Measurements from ENCODE around the gene MCRIP2. TPM values are rescaled to one million over a fixed set of nuclear protein-coding genes. Genes with fewer than 3 reads are reported as not detected.

Gene MCRIP2
- 18.9 to 46.8 TPM (median 43.8 TPM) in 5 replicates for total RNA-seq (2022; extraction: Qiagen RNA extraction)

DNA sequence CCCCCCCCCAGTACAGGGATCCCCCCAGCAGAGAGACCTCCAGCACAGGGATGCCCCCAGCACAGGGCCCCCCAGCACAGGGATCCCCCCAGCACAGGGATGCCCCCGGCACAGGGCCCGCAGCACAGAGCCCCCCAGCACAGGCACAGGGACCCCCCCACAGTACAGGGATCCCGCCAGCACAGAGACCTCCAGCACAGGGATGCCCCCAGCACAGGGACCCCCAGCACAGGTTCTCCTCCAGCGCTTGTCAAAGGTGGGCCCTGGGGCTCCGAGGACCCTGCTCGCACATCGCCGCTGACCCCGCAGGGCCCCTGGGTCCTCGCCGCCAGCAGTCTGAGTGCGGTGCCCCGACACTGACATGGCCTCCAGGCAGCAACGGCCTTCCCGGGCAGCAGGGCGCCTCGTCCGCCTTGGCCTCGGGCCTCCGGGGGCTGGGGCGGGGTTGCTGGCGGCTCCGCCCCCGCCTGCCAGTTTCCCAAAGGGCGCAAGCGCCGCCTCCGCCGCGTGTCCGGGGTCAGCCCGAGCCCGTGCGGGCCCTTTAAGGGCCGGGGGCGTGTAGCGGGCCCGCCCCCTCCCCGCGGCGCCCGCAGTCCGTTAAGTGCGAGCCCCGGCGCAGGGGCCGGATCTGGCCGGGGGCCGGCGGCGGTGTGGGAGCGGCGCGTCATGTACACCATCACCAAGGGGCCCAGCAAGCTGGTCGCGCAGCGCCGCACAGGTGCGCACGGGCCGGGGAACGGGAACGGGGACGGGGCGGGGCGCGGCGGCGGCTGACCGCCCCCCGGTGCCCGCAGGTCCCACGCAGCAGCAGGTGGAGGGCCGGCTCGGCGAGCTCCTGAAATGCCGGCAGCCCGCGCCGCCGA, at the start of gene MCRIP2:
Gene MCRIP2, plus strand, starts transcription at position 503 of the 863 bp plus-strand sequence. Its CDS starts 164 bp downstream, at position 667.

GRCh38 chr16:630815-631405, 10.7 kb upstream of the MCRIP2 start, which contains the start of gene WFIKKN1:
WFIKKN1 (plus strand) TSS chr16:630985; CDS start chr16:631254, 269 bp downstream.

DNA sequence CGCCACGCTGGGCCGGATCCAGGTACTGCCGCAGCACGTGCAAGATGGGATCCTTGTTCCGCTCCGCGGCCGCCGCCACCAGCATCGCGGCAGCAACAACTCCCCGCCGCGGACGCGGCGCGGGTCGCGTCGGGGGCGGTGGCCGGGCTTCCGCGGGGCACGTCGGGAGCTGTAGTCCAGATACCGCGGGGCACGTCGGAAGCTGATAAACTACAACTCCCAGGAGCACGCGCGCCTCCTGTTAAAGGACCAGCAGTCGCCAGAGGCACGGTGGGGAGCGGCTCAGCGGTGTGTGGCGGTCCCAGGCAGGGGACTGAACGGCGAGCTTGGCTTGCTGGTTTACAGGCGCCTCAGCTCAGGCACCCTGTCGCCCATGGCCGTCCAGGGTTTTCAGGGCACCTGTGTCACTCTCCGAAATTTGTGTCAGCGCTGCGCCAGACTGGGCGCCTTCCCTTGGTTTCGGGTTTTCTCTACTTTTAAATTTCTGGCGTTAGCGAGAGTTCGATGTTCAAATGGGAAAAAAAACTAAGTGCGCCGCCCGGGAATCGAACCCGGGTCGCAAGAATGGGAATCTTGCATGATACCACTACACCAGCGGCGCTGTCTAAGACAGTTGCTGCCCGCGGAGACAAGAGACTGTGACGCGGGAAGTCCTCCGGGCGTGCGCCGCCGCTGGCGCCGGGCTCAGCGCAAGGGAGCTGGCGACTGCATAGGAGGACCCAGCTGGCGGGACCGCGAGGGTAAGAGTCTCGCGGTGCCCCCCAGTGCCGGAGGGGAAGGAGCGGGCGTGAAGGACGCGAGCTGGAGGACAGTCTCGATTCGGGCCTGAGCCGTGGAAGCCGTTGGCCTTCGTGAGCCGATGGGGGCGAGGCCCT, 5.2 kb upstream of the MCRIP2 start, which contains the start of gene METTL26:
Gene METTL26, minus strand, starts transcription at position 100 of the 875 bp plus-strand sequence. Its CDS starts 15 bp downstream, at position 85.

DNA sequence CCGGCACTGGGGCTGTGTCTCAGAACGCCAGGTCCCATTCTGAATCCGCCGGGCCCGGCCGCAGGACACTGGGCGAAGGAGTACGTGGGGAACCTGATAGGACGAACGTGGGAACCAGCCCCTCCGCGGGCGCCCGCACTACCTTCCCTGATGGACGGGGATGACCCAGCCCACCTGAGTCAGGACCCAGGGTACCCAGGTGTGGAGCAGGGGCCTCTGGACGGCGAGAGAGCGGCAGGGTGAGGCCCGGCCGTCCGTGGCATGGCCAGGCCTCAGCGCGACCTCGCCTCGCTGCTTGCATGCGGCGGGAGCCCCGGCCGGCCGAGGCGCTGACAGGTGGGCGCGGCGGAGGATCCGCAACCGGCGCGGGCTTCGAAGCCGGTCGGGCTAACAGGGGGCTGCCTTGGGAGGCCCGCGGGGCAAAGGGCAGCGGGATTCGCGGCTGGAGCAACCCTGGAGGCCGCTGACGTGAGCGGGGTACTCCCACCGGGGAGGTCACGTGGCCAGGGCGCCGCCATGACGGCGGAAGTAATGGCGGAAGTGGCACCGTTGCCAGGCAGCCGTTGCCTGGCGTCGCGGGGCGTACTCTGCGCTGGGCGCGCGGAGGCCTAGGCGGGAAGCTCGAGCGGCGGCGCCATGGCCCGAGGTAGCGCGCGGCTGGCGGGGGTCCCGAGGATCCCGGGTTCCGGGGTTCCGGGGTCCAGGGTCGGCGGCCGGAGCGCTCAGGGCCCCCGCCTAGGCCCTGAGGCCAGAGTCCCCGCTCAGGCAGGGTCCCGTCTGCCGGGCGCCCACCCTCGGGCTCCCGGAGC, 7.4 kb downstream of the MCRIP2 start, which contains the start of gene WDR90:
Gene WDR90, plus strand, starts transcription at position 585 of the 809 bp plus-strand sequence. Its CDS starts 52 bp downstream, at position 637.

GRCh38 chr16:667780-668518, 26.3 kb downstream of the MCRIP2 start, which contains the start of gene RHOT2:
RHOT2 (plus strand) TSS chr16:668132; CDS start chr16:668200, 68 bp downstream.

GRCh38 chr16:674968-675883, 33.6 kb downstream of the MCRIP2 start, which contains the start of gene RHBDL1:
RHBDL1 (plus strand) TSS chr16:675671; CDS start chr16:675791, 120 bp downstream.

GRCh38 chr16:679814-680624, 38.4 kb downstream of the MCRIP2 start, which contains the start of gene STUB1:
STUB1 (plus strand) TSS chr16:680410; CDS start chr16:680526, 116 bp downstream.

GRCh38 chr16:684071-684794, 42.6 kb downstream of the MCRIP2 start, which contains the start of gene JMJD8:
JMJD8 (minus strand) TSS chr16:684334; CDS start chr16:684319, 15 bp downstream.

Other genes starting within 250 kb of the MCRIP2 start
- 274 to 468 TPM (median 443 TPM) in 5 replicates for gene NME4, start 244.6 kb upstream of the MCRIP2 start, total RNA-seq (2022; extraction: Qiagen RNA extraction)
- 19.7 to 30.5 TPM (median 29.6 TPM) in 5 replicates for gene DECR2, start 239.9 kb upstream of the MCRIP2 start, total RNA-seq (2022; extraction: Qiagen RNA extraction)
- 19.3 to 25.6 TPM (median 21.6 TPM) in 5 replicates for gene RAB11FIP3, start 216.2 kb upstream of the MCRIP2 start, total RNA-seq (2022; extraction: Qiagen RNA extraction)
- 43.1 to 85.3 TPM (median 79.8 TPM) in 5 replicates for gene CAPN15, start 114.1 kb upstream of the MCRIP2 start, total RNA-seq (2022; extraction: Qiagen RNA extraction)
- 0.11 to 0.21 TPM (median 0.16 TPM) in 5 replicates for gene PRR35, start 81.4 kb upstream of the MCRIP2 start, total RNA-seq (2022; extraction: Qiagen RNA extraction)
- 0.18 to 0.31 TPM (median 0.23 TPM) in 5 replicates for gene NHLRC4, start 74.8 kb upstream of the MCRIP2 start, total RNA-seq (2022; extraction: Qiagen RNA extraction)
- gene PIGQ, start 71.9 kb upstream of the MCRIP2 start, total RNA-seq (2022; extraction: Qiagen RNA extraction): 29.7 to 46.5 TPM (median 42.0 TPM) in 5 replicates
- gene RAB40C, start 51.8 kb upstream of the MCRIP2 start, total RNA-seq (2022; extraction: Qiagen RNA extraction): 13.6 to 21.0 TPM (median 19.8 TPM) in 5 replicates
- 0.10 to 0.22 TPM (median 0.17 TPM) in 5 replicates for gene WFIKKN1, start 10.8 kb upstream of the MCRIP2 start, total RNA-seq (2022; extraction: Qiagen RNA extraction)
- gene METTL26, start 5.5 kb upstream of the MCRIP2 start, total RNA-seq (2022; extraction: Qiagen RNA extraction): 80.2 to 152 TPM (median 145 TPM) in 5 replicates
- 15.6 to 33.0 TPM (median 31.9 TPM) in 5 replicates for gene WDR90, start 7.5 kb downstream of the MCRIP2 start, total RNA-seq (2022; extraction: Qiagen RNA extraction)
- 60.9 to 107 TPM (median 100 TPM) in 5 replicates for gene RHOT2, start 26.3 kb downstream of the MCRIP2 start, total RNA-seq (2022; extraction: Qiagen RNA extraction)
- gene RHBDL1, start 33.8 kb downstream of the MCRIP2 start, total RNA-seq (2022; extraction: Qiagen RNA extraction): 0.35 to 2.0 TPM (median 1.6 TPM) in 5 replicates
- 81.2 to 132 TPM (median 119 TPM) in 5 replicates for gene STUB1, start 38.6 kb downstream of the MCRIP2 start, total RNA-seq (2022; extraction: Qiagen RNA extraction)
- gene JMJD8, start 42.5 kb downstream of the MCRIP2 start, total RNA-seq (2022; extraction: Qiagen RNA extraction): 59.4 to 85.3 TPM (median 82.4 TPM) in 5 replicates
- 4.4 to 6.5 TPM (median 6.0 TPM) in 5 replicates for gene WDR24, start 48.6 kb downstream of the MCRIP2 start, total RNA-seq (2022; extraction: Qiagen RNA extraction)
- gene FBXL16, start 64.0 kb downstream of the MCRIP2 start, total RNA-seq (2022; extraction: Qiagen RNA extraction): 2.7 to 5.7 TPM (median 5.3 TPM) in 5 replicates
- 68.1 to 229 TPM (median 214 TPM) in 5 replicates for gene METRN, start 73.3 kb downstream of the MCRIP2 start, total RNA-seq (2022; extraction: Qiagen RNA extraction)
- 27.8 to 63.8 TPM (median 62.1 TPM) in 5 replicates for gene ANTKMT, start 79.3 kb downstream of the MCRIP2 start, total RNA-seq (2022; extraction: Qiagen RNA extraction)
- 3.5 to 7.1 TPM (median 6.3 TPM) in 5 replicates for gene CCDC78, start 84.6 kb downstream of the MCRIP2 start, total RNA-seq (2022; extraction: Qiagen RNA extraction)
- 13.9 to 21.0 TPM (median 20.3 TPM) in 5 replicates for gene HAGHL, start 85.3 kb downstream of the MCRIP2 start, total RNA-seq (2022; extraction: Qiagen RNA extraction)
- gene CIAO3, start 99.2 kb downstream of the MCRIP2 start, total RNA-seq (2022; extraction: Qiagen RNA extraction): 19.6 to 27.7 TPM (median 25.6 TPM) in 5 replicates
- gene MSLN, start 118.9 kb downstream of the MCRIP2 start, total RNA-seq (2022; extraction: Qiagen RNA extraction): 2.1 to 3.7 TPM (median 2.5 TPM) in 5 replicates
- gene RPUSD1, start 146.6 kb downstream of the MCRIP2 start, total RNA-seq (2022; extraction: Qiagen RNA extraction): 33.6 to 55.9 TPM (median 53.5 TPM) in 5 replicates
- gene CHTF18, start 146.8 kb downstream of the MCRIP2 start, total RNA-seq (2022; extraction: Qiagen RNA extraction): 15.9 to 33.5 TPM (median 29.7 TPM) in 5 replicates
- gene GNG13, start 158.9 kb downstream of the MCRIP2 start, total RNA-seq (2022; extraction: Qiagen RNA extraction): not detected in 5 replicates